ENCODE data around the gene ORM1. TPM values are rescaled to one million over a fixed set of nuclear protein-coding genes. Genes with fewer than 3 reads are reported as not detected.

Gene ORM1
- total RNA-seq, 1 donor from 2014 or later, result 1.2 TPM

DNA sequence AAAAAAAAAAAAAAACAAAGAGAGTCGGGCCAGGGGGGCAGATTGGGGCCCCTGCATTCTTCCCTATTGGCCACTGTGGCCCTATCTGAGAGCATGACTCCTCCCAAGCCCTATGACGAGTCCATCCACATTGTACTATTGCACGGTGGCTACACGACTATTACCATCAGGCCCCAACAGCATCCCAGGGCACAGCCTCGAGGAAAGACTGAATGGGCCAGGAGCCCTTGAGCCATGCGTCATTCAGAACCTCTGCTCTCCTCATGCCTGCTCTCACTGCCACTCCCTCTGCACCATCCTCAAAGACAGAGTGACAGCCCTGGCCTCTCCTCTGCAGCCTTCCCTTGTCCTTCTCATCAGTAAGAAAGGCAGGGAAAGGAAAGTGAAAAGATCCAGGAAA is 20.2 kb upstream of the ORM1 start:
- ATAC-seq (ENCODE audit: poor library complexity), result no peak
- DNase-seq, result no peak
- intact Hi-C loops (cut with DNase I), result no loop called here

DNA sequence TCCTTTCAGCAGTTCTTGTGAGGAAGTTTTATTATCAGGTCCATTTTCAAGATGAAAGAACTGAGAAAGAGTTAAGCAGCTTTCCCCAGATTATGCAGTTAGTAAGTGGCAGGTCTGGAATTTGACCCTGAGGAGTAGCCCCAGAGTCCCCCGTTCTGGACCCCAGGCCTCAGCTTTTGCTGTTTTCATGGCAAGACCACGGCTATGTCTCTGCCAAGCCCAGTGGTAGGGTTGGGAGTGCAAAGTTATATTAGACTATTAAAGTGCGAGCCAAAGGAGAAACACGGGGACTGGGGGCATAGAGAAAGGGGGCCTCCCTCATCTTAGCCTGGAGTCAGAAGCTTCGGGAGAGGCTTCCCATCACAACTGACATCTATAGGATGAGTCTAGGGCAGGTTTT is 19.3 kb upstream of the ORM1 start:
- ATAC-seq (ENCODE audit: poor library complexity), result no peak
- intact Hi-C loops (cut with DNase I), result no loop called here
- no peak for DNase-seq

DNA sequence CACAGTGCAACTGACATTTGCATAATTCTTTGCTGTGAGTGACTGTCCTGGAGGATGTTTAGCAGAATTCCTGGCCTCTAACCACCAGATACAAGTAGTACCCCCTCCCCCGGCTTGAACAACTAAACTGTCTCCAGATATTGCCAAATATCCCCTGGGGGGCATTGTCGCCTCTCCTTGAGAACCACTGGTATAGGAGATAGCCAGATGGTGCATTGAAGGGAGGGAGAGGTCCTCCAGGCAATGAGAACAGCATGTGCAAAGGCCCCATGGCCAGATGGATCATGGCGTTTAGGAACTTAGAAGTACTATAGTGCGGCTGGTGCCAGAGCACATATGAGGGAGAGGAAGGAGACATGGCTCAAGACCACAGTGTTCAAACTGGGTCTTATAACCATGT is 18.9 kb upstream of the ORM1 start:
- ATAC-seq (ENCODE audit: poor library complexity) (no peak), DNase-seq (no peak)
- intact Hi-C loops (cut with DNase I), result no loop called here

DNA sequence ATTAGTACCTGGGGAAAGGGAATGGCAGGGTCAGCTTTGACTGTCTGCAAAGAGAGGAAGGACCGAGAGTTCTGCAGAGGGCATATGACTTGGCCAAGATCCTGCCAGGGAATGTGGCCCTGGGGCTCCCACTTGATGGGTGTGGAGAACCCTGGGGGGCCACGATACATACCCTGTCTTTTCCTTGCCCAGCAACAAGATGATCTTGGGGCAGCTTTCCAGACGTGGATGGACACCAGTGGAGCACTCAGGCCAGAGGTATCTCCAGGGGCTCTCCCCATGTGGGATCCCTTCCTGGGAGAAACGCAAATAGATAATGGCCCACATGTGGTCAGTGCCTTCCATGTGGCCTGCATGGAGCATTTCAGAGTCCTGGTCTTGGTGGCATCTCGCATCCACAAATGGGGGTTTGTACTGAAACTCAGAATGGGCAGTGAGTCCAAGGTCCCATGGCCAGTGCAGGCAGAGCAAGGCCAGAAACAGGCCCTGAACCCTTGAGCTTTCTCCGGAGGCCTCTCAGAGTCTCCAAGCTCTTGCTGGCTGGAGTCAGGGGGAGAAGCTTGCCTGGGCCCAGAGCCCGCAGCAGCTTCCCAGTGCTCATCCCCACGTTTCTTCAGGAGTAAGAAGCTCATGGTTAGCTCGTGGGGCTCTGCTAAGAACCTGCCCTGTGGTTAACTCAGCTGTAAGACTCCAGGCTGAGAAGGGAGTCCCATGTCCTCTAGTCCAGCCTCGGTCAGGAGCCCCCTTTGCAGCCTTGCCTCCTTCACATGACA is 18.3 kb upstream of the ORM1 start:
- no peak for ATAC-seq (ENCODE audit: poor library complexity)
- intact Hi-C loops (cut with DNase I), result no loop called here

DNA sequence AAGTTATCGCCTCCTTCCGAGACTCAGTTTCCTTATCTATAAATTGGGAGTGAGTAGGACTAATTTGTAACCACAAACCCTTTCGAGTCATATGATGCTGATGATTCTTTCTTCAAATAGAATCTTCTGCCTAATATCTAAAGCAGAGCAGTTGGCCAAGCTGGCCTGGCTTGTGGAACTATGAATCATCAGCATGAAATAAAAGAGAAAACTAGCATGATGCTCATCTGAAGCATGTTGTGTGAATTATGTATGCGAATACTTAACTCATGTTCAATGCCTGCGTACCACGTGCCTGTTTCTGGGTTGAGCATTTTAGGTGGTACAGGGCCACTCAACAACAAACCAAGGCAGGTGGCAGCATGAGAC is 15.0 kb upstream of the ORM1 start:
- DNase-seq, result no peak
- intact Hi-C loops (cut with DNase I), result no loop called here
- ATAC-seq (ENCODE audit: poor library complexity), result no peak

More for the DNA sequence above, 18.3 kb upstream of the ORM1 start:
- DNase-seq, result no peak

DNA sequence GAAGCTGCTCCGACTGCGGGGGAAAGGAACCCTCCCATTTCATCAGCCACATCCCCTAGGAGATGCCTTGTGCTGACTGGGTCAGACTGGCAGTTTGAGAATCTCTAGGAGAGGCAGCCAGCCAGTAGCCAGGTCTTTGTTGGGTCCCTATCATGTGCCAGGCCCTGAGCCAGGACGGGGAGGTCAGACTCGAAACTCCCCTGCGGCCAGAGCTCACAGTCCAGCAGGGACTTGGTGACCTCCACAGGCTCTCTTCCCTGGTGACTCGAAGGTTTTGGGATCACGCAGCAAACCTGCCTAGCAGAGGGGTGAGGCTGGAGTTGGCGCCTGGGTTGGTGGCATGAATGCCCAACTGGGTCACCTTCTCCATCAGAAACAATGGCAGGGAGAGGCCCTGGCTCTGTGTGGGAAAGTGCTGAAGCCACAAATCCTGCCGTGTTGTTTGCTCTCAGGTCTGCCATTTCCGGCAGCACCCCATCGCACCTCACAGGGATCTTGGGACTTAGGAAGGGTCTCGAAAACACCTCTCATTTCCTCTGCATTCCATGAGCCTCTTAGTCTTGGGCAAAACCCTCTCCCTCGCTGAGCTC is 14.4 kb upstream of the ORM1 start:
- DNase-seq (no peak), ATAC-seq (ENCODE audit: poor library complexity) (no peak)
- intact Hi-C loops (cut with DNase I), result no loop called here

DNA sequence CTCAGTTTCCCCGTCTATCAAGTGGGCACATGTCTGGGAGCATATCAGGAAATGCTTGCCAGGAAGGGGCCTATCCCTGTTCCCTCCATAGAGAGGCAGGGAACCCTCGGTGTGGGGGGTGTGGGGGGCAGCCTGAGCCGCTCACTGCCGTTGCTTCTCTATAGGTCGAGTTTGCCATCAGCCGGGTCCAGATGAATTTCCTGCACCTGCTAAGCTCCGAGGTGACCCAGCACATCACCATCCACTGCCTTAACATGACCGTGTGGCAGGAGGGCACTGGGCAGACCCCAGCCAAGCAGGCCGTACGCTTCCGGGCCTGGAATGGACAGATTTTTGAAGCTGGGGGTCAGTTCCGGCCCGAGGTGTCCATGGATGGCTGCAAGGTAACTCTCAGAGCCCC is 13.8 kb upstream of the ORM1 start:
- no peak for ATAC-seq (ENCODE audit: poor library complexity)
- intact Hi-C loops (cut with DNase I), result no loop called here
- no peak for DNase-seq

DNA sequence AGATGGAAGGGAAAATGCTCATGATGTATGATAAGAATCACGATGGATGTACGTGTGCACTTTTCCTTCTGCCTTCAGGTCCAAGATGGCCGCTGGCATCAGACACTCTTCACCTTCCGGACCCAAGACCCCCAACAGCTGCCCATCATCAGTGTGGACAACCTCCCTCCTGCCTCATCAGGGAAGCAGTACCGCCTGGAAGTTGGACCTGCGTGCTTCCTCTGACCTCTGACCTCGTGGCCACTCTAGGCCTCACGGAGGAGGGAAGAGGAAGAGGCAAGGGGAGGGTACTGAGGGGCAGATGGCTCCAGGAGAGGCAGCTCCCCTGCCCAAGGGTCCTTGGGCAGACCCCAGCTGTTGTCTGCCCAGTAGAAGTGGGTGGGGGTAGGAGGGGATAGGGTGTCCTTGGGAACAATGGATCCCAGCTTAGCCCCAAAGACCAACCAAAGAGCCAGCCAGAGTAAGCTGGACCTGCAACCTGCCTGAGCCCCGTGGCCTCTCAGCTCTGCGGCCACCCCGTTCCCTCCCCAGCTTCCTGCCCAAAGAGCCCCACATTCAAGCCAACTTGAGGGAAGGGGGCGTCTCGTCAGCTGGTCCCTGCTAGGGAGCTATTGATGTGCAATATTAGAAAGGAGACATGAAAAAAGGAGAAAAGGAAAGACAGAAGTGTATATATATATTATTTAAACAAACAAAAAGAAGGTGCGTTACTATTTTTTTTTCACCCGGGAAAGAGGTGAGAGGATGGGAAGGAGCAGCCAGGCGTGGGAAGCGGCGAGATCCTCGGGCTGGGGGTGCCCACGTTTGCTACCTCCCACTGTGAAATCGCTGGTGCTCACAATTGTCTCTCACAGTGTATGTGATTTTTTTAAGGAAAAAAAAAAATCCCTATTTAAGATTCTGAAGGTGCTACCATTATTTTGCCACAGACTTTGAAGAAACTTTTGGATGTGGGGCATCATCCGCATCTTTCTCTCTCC is 12.1 kb upstream of the ORM1 start:
- intact Hi-C loops (cut with DNase I), result no loop called here
- ATAC-seq (ENCODE audit: poor library complexity) (no peak), DNase-seq (no peak)

DNA sequence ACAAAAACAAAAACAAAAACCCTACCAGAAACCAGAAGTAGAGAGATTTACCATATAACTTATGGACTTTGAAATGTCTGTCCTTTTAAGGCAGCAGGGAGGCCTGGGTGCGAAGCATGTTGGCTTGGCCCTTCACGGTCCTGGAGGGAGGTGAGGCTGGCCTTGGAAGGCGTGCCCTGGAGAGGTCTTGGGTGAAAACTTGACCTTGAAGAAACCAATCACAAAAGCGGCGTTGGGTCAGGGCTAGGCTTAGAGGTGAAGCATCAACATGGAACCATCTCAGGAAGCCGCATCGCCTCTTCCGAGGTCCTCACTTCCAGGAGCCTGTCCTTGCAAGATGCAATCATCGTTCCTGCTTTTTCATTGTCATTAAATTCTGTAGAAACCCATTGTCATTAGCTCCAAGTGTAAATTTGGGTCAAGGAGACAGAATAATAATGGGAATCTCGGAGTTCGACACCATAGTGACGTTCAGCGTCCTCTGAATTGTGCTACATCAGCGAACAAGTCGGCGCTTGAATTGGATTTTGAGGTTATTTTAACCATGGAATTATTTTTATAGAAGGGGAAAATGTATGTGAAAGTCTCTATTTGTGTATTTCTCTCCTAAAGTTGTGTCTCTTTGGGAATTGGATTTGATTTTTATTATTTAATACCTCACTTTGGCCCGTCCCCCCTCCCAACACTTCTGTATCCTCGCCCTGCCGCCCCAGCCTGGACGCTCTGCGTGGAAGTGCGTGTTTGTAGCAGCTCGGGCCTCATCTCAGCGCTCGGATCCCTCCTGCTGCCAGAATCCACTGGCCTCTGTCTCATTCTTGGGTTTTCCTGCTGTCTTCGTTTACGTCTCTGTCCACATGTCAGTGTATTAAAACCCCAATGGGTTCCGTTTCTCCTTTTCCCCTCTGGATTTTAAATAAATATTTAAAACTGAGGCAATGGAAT is 11.1 kb upstream of the ORM1 start:
- ATAC-seq (ENCODE audit: poor library complexity) (no peak), DNase-seq (no peak)
- intact Hi-C loops (cut with DNase I), result no loop called here

DNA sequence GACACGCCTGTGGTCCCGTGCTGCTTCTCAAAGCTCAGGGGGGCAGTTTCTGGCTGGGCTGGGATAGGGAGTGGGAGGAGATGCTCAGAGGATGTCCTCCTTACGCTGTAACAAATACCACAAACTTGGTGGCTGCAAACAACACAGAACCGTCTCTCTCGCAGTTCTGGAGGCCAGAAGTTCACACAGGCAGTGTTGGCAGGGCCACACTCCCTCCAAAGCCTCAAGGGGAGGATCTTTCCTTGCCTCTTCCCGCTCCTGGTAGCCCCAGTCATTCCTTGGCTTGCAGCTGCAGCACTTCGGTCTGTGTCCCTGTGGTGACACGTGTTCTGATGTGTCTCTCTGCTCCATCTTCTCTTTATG is 10.4 kb upstream of the ORM1 start:
- intact Hi-C loops (cut with DNase I), result no loop called here
- ATAC-seq (ENCODE audit: poor library complexity) (no peak), DNase-seq (no peak)

DNA sequence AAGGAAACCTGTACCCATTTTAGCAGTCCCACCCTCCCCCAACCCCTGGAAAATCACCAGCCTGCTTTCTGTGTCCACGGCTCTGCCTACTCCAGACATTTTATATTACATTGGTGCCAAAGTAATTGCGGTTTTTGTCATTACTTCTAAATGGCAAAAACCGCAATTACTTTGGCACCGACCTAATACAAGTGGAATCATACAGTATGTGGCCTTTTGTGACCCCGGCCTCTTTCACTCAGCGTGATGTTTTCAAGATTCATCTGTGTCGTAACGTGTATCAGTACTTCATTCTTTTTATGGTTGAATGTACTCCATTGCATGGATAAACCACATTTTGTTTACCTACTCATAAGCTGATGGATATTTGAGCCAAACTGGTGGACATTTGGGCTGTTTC is 9.7 kb upstream of the ORM1 start:
- ATAC-seq (ENCODE audit: poor library complexity), result no peak
- intact Hi-C loops (cut with DNase I), result no loop called here
- DNase-seq, result no peak

DNA sequence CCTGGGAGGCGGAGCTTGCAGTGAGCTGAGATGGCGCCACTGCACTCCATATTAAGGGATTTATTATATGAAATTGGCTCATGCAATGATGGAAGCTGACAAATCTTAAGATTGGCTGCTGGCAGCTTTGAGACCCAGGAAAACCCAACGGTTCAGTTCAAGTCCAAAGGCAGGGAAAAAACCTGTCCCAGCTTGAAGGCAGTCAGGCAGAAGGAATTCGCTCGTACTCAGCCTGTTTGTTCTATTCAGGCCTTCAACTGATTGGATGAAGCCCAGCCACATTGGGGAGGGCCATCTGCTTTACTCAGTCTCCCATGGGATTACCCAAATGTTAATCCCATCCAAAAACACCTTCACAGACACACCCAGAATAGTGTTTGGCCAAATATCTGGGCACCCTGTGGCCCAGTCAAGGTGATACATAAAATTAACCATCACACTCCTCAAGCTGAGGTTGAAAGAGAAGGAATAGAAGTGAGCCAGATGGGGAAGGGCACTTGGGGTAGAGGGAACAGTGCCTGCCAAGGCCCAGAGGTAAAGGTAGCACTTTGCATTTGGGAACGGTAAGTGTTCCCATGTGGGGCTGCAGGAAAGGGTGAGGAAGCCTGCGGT is 8.5 kb upstream of the ORM1 start:
- DNase-seq (no peak), ATAC-seq (ENCODE audit: poor library complexity) (no peak)
- intact Hi-C loops (cut with DNase I), result no loop called here

DNA sequence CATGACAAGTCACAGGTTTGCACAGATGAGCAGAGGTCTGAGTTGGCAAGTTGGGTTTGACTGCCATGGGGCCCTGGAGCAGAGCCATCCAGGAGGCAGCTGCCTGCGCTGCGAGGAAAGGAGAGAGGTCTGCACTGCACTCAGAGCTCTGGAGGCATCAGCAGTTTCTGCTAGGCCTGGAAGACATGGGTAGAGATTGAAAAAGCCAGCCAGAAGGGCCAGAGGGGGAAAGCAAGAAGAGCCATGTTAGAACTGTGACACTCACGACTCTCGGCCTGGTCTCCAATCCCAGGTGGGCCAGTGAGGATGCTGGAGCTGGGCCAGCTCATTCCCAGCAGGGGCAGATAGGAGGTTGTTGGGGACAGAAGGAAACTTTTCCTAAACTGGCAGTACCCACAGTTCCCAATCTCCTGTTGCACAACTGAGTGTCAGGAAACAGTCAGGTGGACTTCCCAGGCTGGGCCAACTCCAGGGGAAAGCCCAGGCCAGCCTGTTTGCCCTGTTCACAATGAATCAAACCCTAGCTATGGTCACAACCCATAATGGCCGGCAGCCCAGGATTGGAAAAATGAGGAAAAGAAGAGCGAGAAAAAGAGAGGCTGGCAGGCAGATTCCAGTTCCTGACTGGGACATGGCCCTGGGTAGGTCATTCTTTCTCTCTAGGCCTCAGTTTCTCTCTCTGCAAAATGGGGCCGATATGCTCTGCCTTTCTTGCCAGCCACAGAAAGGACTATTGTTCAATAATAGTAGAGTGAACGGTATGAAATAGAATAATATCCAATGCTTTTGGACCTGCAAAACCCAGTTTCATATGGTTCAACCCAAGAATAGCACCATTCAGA is 7.8 kb upstream of the ORM1 start:
- intact Hi-C loops (cut with DNase I), result no loop called here
- ATAC-seq (ENCODE audit: poor library complexity) (no peak), DNase-seq (no peak)

DNA sequence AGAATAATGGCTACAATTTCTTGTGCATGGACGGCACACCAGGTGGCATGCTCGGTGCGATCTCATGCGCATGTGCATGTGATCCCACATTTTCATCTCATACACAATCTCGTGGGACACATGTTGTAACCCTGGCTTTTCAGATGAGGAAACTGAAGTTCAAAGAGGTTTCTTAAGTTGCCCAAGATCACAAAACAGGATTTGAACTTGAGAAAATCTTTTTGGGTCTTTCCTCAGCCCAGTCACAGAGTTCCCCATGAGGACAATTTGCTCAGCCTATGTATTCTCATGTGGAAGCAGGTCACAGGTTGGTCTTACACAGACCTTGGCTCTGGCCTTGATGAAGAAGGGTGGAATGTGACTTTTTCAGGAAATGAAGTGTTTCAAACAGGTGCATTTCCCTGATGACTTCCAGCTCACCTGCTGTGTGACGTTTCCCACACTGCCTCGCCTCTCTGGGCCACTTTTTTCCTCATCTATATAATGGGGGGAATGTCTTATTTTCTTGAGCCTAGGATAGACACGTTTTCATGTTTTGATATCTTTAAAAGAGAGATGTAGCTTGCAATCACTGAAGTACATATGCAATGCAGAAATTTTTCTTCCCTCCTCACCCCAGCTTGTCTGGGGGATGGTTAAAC is 7.1 kb upstream of the ORM1 start:
- no peak for ATAC-seq (ENCODE audit: poor library complexity)
- no peak for DNase-seq
- intact Hi-C loops (cut with DNase I), result no loop called here

DNA sequence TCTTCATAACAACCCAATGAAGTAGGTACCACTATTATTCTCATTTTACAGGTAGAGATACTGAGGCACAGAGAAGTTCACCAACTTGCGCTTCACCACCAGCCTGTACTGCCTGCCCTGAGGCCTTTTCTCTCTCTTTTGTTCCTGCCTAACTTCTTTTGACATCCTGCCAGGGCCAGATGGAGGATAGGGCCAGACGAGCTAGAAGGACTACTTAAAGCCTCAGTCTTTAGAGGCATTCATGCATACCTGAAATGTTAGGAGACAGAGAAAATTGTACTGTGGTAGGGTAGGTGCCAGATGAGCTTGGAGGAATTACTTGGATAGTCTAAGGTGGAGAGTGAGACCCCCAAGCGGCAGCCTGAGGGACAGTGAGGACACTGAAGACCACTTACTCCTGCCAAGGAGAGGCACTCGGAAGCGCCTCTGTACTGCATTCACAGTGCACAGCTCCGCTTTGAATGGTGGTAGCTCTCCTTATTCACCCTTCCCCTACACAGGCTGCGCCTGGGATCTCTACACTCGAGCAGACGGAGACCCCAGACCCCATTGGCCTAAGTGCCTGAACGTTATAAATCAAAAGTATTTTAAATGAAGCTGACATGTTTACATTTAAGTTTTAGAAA is 6.2 kb upstream of the ORM1 start:
- ATAC-seq (ENCODE audit: poor library complexity) (no peak), DNase-seq (no peak)
- intact Hi-C loops (cut with DNase I), result no loop called here

DNA sequence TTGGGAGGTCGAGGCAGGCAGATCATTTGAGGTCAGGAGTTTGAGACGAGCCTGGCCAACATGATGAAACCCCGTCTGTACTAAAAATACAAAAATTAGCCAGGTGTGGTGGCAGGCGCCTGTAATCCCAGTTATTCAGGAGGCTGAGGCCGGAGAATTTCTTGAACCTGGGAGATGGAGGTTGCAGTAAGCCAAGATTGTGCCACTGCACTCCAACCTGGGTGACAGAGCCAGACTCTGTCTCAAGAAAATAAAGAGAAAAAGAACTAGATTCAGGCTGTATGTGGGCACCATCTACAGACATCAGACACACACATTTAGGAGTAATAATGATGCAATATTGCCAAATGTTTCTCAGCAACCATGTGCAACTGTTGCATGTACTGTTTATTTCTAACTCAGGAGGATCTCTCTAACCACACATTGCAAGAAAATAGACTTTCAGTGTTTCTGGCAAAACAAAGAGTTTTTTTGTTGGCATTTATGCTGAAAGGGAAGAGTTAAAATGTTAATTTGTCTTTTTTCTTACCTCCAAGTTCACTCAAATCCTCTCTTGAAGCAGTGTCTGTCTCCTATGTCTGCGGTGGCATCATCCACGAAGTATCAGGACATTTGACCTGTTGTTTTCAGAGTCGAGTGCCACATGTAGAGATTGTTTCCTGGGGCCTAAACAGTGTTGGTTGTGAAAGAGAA is 5.1 kb upstream of the ORM1 start:
- intact Hi-C loops (cut with DNase I), result no loop called here
- ATAC-seq (ENCODE audit: poor library complexity) (no peak), DNase-seq (no peak)
